Heart left ventricle (tissue), 16 donors: ENCODE results near the gene PLP2. TPM values are rescaled to one million over a fixed set of nuclear protein-coding genes. Genes with fewer than 3 reads are reported as not detected.
A peak's percentile ranks its signal among the peaks of the same experiment; 100 is the strongest.

Experiments
- ATAC-seq, 4 donors: fragments of 200-7000 bp; cut with Tn5 transposase; one replicate each; pipeline ENCODE4 v1.9.1; 2020 to 2022; ENCODE audit warnings: moderate library complexity in 4 of 4, mild to moderate bottlenecking in 3 of 4, moderate number of reproducible peaks in 1 of 4
- DNase-seq, 5 donors: peaks; one replicate each; pipeline ENCODE4 v3.0.0-alpha.2; 2020
- H3K27ac ChIP-seq, 12 donors: fragments of 200-600 bp; sonication (generic) in 4 of 12; one replicate each; pipeline versions ENCODE4 v1.5.0 to v1.8.0; 2016 to 2022; ENCODE audit warnings: mild to moderate bottlenecking in 2 of 12
- H3K27me3 ChIP-seq, 9 donors: fragments of 200-600 bp; sonication (generic) in 2 of 9; one replicate each; pipeline versions ENCODE4 v1.5.1 to v1.8.0; 2016 to 2022; ENCODE audit warnings: mild to moderate bottlenecking in 3 of 9
- H3K36me3 ChIP-seq, 9 donors: fragments of 200-600 bp; sonication (generic) in 2 of 9; one replicate each; pipeline versions ENCODE4 v1.5.0 to v1.8.0; 2018 to 2022; ENCODE audit warnings: mild to moderate bottlenecking in 2 of 9
- H3K4me1 ChIP-seq, 12 donors: fragments of 200-600 bp; sonication (generic) in 4 of 12; one replicate each; pipeline versions ENCODE4 v1.5.0 to v1.8.0; 2016 to 2022; ENCODE audit warnings: mild to moderate bottlenecking in 3 of 12
- H3K4me3 ChIP-seq, 12 donors: fragments of 200-600 bp; sonication (generic) in 4 of 12; one replicate each; pipeline versions ENCODE4 v1.5.0 to v1.8.0; 2017 to 2022; ENCODE audit warnings: mild to moderate bottlenecking in 9 of 12, moderate library complexity in 4 of 12
- H3K9me3 ChIP-seq, 12 donors: fragments of 200-600 bp; sonication (generic) in 4 of 12; one replicate each; pipeline versions ENCODE4 v1.5.0 to v1.8.0; 2016 to 2022; ENCODE audit warnings: mild to moderate bottlenecking in 1 of 12
- POLR2A ChIP-seq, 2 donors: fragments of 450-650 bp; IDR thresholded peaks; one replicate each; pipeline ENCODE4 v1.6.1; 2017; ENCODE audit warnings: antibody characterized with exemption in 2 of 2, mild to moderate bottlenecking in 2 of 2, moderate library complexity in 2 of 2
- WGBS, 4 donors: extraction: QIAGEN DNeasy Blood & Tissue Kit in 2 of 4; methylation state at CpG; one replicate each; pipeline versions ENCODE4 v1.1.5 to v1.1.7; 2013 to 2018; 5-methylcytosine and 5-hydroxymethylcytosine counted together
- intact Hi-C, 10 donors: fragments of 100-400 bp; cut with DNase I; formaldehyde crosslinking; loops; one replicate each; pipeline versions ENCODE4 v1.11.1 to v1.14.2; 2022
- polyA plus RNA-seq, 2 donors: library from polyadenylated mRNA; stranded (reverse); fragments of 200-250 nt; gene quantifications; one replicate each; pipeline ENCODE4 v1.2.3, GENCODE V29; 2013
- total RNA-seq, 9 donors: library from RNA; depleted of rRNA in 2 of 9; stranded (reverse); fragments of >200 nt in 2 of 9; fragmentation: NEBNext Ultra II Directional in 3 of 9; extraction: Animal tissue kit (Norgen Biotek cat#: 25700) in 3 of 9; gene quantifications; one replicate each; pipeline versions ENCODE4 v1.1.0 to v1.2.4, GENCODE V29; 2016 to 2023
- TF ChIP-seq, protein P1 (sequence below), 12 donors: fragments of 200-600 bp; sonication (generic) in 4 of 12; IDR thresholded peaks; one replicate each; pipeline versions ENCODE4 v1.5.0 to v1.8.0; 2018 to 2022; ENCODE audit warnings: antibody characterized with exemption in 12 of 12, mild to moderate bottlenecking in 5 of 12
- donor health status: ischemic (EF 13 %, LVEDD 7.1; RV severe dilation, severe dysfunction).
- donor health status: healthy with polysubstance abuse.
- donor health status: DM: no; HTN: yes; CAD: no.
- donor health status: DM: no; HTN: no; CAD: no.
- donor health status: ischemic (EF 25% LVEDD 6.9; RV normal size, moderate dysfunction).
- donor health status: ischemic (EF 25% LVEDD 5.7; RV mildly dilated, moderate dysfunction).
- donor health status: healthy.
- donor health status: DM: yes; HTN: yes; CAD: no.
- donor health status: ischemic (EF 35%, LVEDD 5.7; RV mildly dilated, moderate dysfunction).
- donor health status: nonischemic (EF 11% LVEDD 7.7; RV severe dilation, severe dysfunction).
- donor health status: DM: yes; HTN: yes; CAD: no.
- donor health status: PGD.
- donor health status: ischemic (EF 29% LVEDD 5.4; RV normal size, mild dysfunction).
- donor health status: nonischemic (EF 23%, LVEDD 6.1; RV moderate dilation, normal function).

Gene PLP2
- total and polyA plus RNA-seq, 11 donors = 22.4 to 373 (median 63.0) TPM

DNA sequence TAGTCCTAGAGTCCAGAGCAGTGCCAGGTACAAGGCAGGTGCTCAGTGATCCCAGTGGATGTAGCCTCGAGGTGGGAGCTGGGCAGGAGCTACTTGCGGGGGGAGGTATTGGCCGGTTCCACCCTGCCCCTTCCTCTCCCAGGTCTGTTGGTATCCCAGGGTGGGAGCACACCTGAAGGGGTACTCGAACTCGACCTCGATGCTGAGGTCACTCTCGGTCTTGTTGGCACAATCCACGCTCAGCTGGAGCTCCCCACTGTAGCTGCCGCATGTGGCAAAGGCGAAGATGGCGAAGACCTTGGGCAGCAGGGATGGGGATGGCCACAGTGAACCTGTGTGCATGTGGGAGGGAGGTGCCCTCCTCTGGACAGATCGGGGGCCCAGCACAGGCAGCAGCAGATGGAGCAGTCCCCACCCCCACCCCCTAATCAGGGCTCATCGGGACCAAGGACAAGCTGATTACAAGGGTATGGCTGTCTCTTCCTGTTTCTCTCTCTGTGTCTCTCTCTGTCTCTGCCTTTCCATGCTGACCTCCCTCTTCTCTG is 25.9 kb downstream of the PLP2 start:
- Histone ChIP-seq H3K27me3 (no peaks in the 10 kb centered on the region), H3K27ac (no peak overlapping the region), H3K4me3 (no peak overlapping the region), H3K9me3 (no peaks in the 10 kb centered on the region), H3K36me3 (no peaks in the 10 kb centered on the region), H3K4me1 (peaks cover 0 to 11% (median 2%) of the 10 kb centered on the region in 12 donors)
- intact Hi-C loops = loop anchor here in 4 of 10 donors (5.0 to 10.0 kb wide), 4 partner anchors 67 to 727 kb away; partner anchors contain the start of genes CLCN5 (in 1 of the 4), FOXP3 (in 1 of the 4) and PPP1R3F (in 1 of the 4)
- TF ChIP-seq, protein P1, sequence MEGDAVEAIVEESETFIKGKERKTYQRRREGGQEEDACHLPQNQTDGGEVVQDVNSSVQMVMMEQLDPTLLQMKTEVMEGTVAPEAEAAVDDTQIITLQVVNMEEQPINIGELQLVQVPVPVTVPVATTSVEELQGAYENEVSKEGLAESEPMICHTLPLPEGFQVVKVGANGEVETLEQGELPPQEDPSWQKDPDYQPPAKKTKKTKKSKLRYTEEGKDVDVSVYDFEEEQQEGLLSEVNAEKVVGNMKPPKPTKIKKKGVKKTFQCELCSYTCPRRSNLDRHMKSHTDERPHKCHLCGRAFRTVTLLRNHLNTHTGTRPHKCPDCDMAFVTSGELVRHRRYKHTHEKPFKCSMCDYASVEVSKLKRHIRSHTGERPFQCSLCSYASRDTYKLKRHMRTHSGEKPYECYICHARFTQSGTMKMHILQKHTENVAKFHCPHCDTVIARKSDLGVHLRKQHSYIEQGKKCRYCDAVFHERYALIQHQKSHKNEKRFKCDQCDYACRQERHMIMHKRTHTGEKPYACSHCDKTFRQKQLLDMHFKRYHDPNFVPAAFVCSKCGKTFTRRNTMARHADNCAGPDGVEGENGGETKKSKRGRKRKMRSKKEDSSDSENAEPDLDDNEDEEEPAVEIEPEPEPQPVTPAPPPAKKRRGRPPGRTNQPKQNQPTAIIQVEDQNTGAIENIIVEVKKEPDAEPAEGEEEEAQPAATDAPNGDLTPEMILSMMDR (IDR thresholded peaks at IDR 0.05) = no peak
- no peak for TF ChIP-seq POLR2A (IDR thresholded peaks at IDR 0.05)
- DNase-seq (no peak), ATAC-seq (no peak)
- WGBS, 4 donors = 64 to 77% (median 68%) methylated on average over 12 to 13 of the region's 13 CpGs

DNA sequence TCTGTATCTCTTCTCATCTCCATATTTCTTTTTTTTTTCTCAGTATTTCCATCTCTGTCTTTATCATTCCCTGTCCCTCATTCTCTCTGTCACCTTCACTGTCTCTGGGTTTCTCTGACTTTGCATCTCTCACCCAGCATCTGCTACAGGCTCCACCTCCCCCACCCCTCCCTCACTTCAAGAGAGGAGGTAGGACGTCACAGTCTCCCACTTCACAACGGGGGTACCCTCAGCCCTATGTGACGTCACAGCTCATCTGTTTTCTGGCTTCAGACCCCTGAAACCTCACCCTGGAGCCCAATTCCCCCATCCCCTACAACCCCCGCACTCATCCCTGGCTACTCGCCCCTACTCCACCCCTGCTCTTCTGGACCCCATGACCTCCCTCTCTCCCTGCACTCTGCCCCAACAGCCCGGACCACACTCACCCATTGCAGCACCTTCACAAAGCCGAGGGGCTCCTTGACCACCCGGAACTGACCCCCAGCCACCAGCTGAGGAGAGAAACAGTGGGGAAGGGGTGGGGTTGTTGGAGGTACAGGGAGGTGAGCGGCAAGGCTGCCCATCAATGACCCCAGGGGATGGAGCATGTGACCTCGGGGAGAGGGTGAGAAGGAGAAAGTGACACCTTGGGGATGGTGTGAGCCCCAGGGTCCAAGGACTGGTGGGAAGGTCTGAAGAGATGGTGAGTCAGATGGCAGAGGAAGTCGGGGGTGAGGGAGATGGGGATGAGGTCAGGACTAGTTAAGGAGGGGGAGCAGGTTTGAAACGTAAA is 27.0 kb downstream of the PLP2 start:
- peaks cover 0 to 11% (median 2%) of the 10 kb centered on the region in 12 donors for H3K4me1 ChIP-seq
- DNase-seq = no peak
- no peaks in the 10 kb centered on the region for H3K36me3 ChIP-seq
- WGBS, 4 donors = 9 to 46% (median 28%) methylated on average over 12 of the region's 12 CpGs
- no peaks in the 10 kb centered on the region for H3K27me3 ChIP-seq
- H3K9me3 ChIP-seq = no peaks in the 10 kb centered on the region
- TF ChIP-seq POLR2A (IDR thresholded peaks at IDR 0.05) = no peak
- TF ChIP-seq, protein P1 (IDR thresholded peaks at IDR 0.05) = no peak
- ATAC-seq = no peak
- intact Hi-C loops = loop anchor here in 4 of 10 donors (5.0 to 10.0 kb wide), 4 partner anchors 66 to 726 kb away; partner anchors contain the start of genes CLCN5 (in 1 of the 4), FOXP3 (in 1 of the 4) and PPP1R3F (in 1 of the 4)
- no peak overlapping the region for H3K27ac ChIP-seq
- H3K4me3 ChIP-seq = no peak overlapping the region

DNA sequence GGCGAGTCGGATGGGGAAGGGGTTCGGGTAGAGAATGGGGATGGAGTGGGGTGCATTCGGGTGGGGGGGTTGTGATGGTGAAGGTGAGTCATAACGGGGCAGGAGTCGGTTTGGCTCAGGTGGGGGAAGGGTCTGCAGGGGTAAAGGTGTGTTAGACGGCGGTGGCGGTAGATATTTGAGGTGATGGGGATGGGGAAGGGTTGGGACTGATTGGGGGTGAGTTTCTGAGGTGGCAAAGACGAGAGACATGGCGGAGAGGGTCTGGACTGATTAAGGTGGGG is 27.6 kb downstream of the PLP2 start:
- Histone ChIP-seq H3K9me3 (no peaks in the 10 kb centered on the region), H3K27ac (no peak overlapping the region), H3K36me3 (no peaks in the 10 kb centered on the region), H3K4me3 (peak overlapping the region in 1 of 12 donors; percentile 49), H3K27me3 (no peaks in the 10 kb centered on the region), H3K4me1 (peaks cover 0 to 11% (median 2%) of the 10 kb centered on the region in 12 donors)
- TF ChIP-seq, protein P1 (IDR thresholded peaks at IDR 0.05) = no peak
- TF ChIP-seq POLR2A (IDR thresholded peaks at IDR 0.05) = no peak
- ATAC-seq (no peak), DNase-seq (no peak)
- WGBS, 4 donors = 6 to 51% (median 26%) methylated on average over 11 of the region's 11 CpGs
- intact Hi-C loops = loop anchor here in 4 of 10 donors (5.0 to 10.0 kb wide), 4 partner anchors 66 to 726 kb away; partner anchors contain the start of genes CLCN5 (in 1 of the 4), FOXP3 (in 1 of the 4) and PPP1R3F (in 1 of the 4)
